ENCODE results near the gene TBL1X. TPM values are rescaled to one million over a fixed set of nuclear protein-coding genes. Genes with fewer than 3 reads are reported as not detected.

The TBL1X gene
- total and polyA plus RNA-seq, 7 experiments from 2014 or later = 11.8 to 58.8 (median 28.9) TPM

- no peaks in the 10 kb centered on the region for H3K27me3 ChIP-seq (ENCODE audit: control insufficient read depth in 2 of 2, insufficient read depth in 2 of 2, low read length in 2 of 2)
Observed at GRCh38 chrX:9500584-9500983, 35.7 kb downstream of the TBL1X start.

GRCh38 chrX:9501362-9501761 is 36.5 kb downstream of the TBL1X start:
- H3K9me3 ChIP-seq (ENCODE audit: control insufficient read depth in 2 of 3, low read length in 3 of 3) = no peaks in the 10 kb centered on the region
- Mint-ChIP-seq H3K4me3 (no peak overlapping the region), H3K4me1 (peaks cover 4 to 24% (median 10%) of the 10 kb centered on the region in 7 donors), H3K27me3 (no peaks in the 10 kb centered on the region), H3K36me3 (peaks cover 18 to 42% (median 26%) of the 10 kb centered on the region in 5 donors), H3K9me3 (peaks cover 0 to 11% (median 0%) of the 10 kb centered on the region in 11 donors), H3K27ac (no peak overlapping the region)
- H3K4me1 ChIP-seq (ENCODE audit: control insufficient read depth in 2 of 2, insufficient read depth in 2 of 2, low read length in 2 of 2) = no peaks in the 10 kb centered on the region
- DNase-seq (no peak), ATAC-seq (no peak)
- ChIA-PET POLR2A (no interaction called here), CTCF (no interaction called here)
- H3K27me3 ChIP-seq (ENCODE audit: control insufficient read depth in 2 of 2, insufficient read depth in 2 of 2, low read length in 2 of 2) = no peaks in the 10 kb centered on the region
- no peak overlapping the region for H3K27ac ChIP-seq (ENCODE audit: low read depth, low read length)
- H3K36me3 ChIP-seq (ENCODE audit: control insufficient read depth in 2 of 3, insufficient read depth in 3 of 3, low read length in 3 of 3) = peaks cover 0 to 21% (median 7%) of the 10 kb centered on the region in 3 experiments
- intact Hi-C loops (cut with micrococcal nuclease) = no loop called here
- H3K4me3 ChIP-seq (ENCODE audit: low read length) = no peak overlapping the region

More at GRCh38 chrX:9500584-9500983, 35.7 kb downstream of the TBL1X start:
- peaks cover 4 to 31% (median 18%) of the 10 kb centered on the region in 7 donors for H3K4me1 Mint-ChIP-seq
- ChIA-PET CTCF (no interaction called here), POLR2A (no interaction called here)
- Histone ChIP-seq H3K27ac (ENCODE audit: low read depth, low read length) (no peak overlapping the region), H3K36me3 (ENCODE audit: control insufficient read depth in 2 of 3, insufficient read depth in 3 of 3, low read length in 3 of 3) (peaks cover 0 to 21% (median 7%) of the 10 kb centered on the region in 3 experiments), H3K4me3 (ENCODE audit: low read length) (no peak overlapping the region), H3K4me1 (ENCODE audit: control insufficient read depth in 2 of 2, insufficient read depth in 2 of 2, low read length in 2 of 2) (no peaks in the 10 kb centered on the region), H3K9me3 (ENCODE audit: control insufficient read depth in 2 of 3, low read length in 3 of 3) (no peaks in the 10 kb centered on the region)
- peaks cover 18 to 39% (median 25%) of the 10 kb centered on the region in 5 donors for H3K36me3 Mint-ChIP-seq
- DNase-seq = no peak
- H3K27me3 Mint-ChIP-seq = no peaks in the 10 kb centered on the region
- H3K4me3 Mint-ChIP-seq = no peak overlapping the region
- ATAC-seq = no peak
- intact Hi-C loops (cut with micrococcal nuclease) = no loop called here
- H3K27ac Mint-ChIP-seq = peak overlapping the region in 1 of 9 donors; percentile 19
- peaks cover 0 to 11% (median 0%) of the 10 kb centered on the region in 11 donors for H3K9me3 Mint-ChIP-seq

- POLR2A ChIA-PET = no interaction called here
- ATAC-seq = no peak
- no peak overlapping the region for H3K27ac Mint-ChIP-seq
Observed at GRCh38 chrX:9503261-9503660, 38.4 kb downstream of the TBL1X start.

GRCh38 chrX:9510366-9510765 is 45.5 kb downstream of the TBL1X start:
- Mint-ChIP-seq H3K4me3 (no peak overlapping the region), H3K27ac (no peak overlapping the region), H3K4me1 (peaks cover 4 to 35% (median 21%) of the 10 kb centered on the region in 7 donors), H3K27me3 (no peaks in the 10 kb centered on the region), H3K9me3 (peaks cover 0 to 7% (median 3%) of the 10 kb centered on the region in 11 donors), H3K36me3 (peaks cover 1 to 66% (median 42%) of the 10 kb centered on the region in 5 donors)
- peaks cover 0 to 2% of the 10 kb centered on the region in 2 donors for H3K4me1 ChIP-seq (ENCODE audit: control insufficient read depth in 2 of 2, insufficient read depth in 2 of 2, low read length in 2 of 2)
- intact Hi-C loops (cut with micrococcal nuclease) = no loop called here
- no peak overlapping the region for H3K27ac ChIP-seq (ENCODE audit: low read depth, low read length)
- DNase-seq (no peak), ATAC-seq (no peak)
- no peaks in the 10 kb centered on the region for H3K36me3 ChIP-seq (ENCODE audit: control insufficient read depth in 2 of 3, insufficient read depth in 3 of 3, low read length in 3 of 3)
- no peaks in the 10 kb centered on the region for H3K27me3 ChIP-seq (ENCODE audit: control insufficient read depth in 2 of 2, insufficient read depth in 2 of 2, low read length in 2 of 2)
- H3K9me3 ChIP-seq (ENCODE audit: control insufficient read depth in 2 of 3, low read length in 3 of 3) = no peaks in the 10 kb centered on the region
- no peak overlapping the region for H3K4me3 ChIP-seq (ENCODE audit: low read length)
- POLR2A ChIA-PET = no interaction called here
- CTCF ChIA-PET = no interaction called here

More at GRCh38 chrX:9503261-9503660, 38.4 kb downstream of the TBL1X start:
- CTCF ChIA-PET = no interaction called here
- intact Hi-C loops (cut with micrococcal nuclease) = no loop called here
- Histone ChIP-seq H3K36me3 (ENCODE audit: control insufficient read depth in 2 of 3, insufficient read depth in 3 of 3, low read length in 3 of 3) (peaks cover 0 to 21% (median 7%) of the 10 kb centered on the region in 3 experiments), H3K27ac (ENCODE audit: low read depth, low read length) (no peak overlapping the region), H3K4me3 (ENCODE audit: low read length) (no peak overlapping the region), H3K4me1 (ENCODE audit: control insufficient read depth in 2 of 2, insufficient read depth in 2 of 2, low read length in 2 of 2) (no peaks in the 10 kb centered on the region), H3K9me3 (ENCODE audit: control insufficient read depth in 2 of 3, low read length in 3 of 3) (no peaks in the 10 kb centered on the region), H3K27me3 (ENCODE audit: control insufficient read depth in 2 of 2, insufficient read depth in 2 of 2, low read length in 2 of 2) (no peaks in the 10 kb centered on the region)
- Mint-ChIP-seq H3K9me3 (peaks cover 0 to 11% (median 0%) of the 10 kb centered on the region in 11 donors), H3K27me3 (no peaks in the 10 kb centered on the region), H3K4me3 (no peak overlapping the region), H3K4me1 (peaks cover 4 to 18% (median 6%) of the 10 kb centered on the region in 7 donors), H3K36me3 (peaks cover 18 to 56% (median 30%) of the 10 kb centered on the region in 5 donors)
- no peak for DNase-seq

GRCh38 chrX:9510980-9511379 is 46.1 kb downstream of the TBL1X start:
- POLR2A ChIA-PET = no interaction called here
- H3K4me1 Mint-ChIP-seq = peaks cover 10 to 41% (median 27%) of the 10 kb centered on the region in 7 donors
- H3K9me3 Mint-ChIP-seq = peaks cover 0 to 7% (median 3%) of the 10 kb centered on the region in 11 donors
- peak overlapping the region in 1 of 9 donors; percentile 14 for H3K27ac Mint-ChIP-seq
- intact Hi-C loops (cut with micrococcal nuclease) = no loop called here
- Histone ChIP-seq H3K4me1 (ENCODE audit: control insufficient read depth in 2 of 2, insufficient read depth in 2 of 2, low read length in 2 of 2) (peaks cover 0 to 8% of the 10 kb centered on the region in 2 donors), H3K36me3 (ENCODE audit: control insufficient read depth in 2 of 3, insufficient read depth in 3 of 3, low read length in 3 of 3) (no peaks in the 10 kb centered on the region), H3K4me3 (ENCODE audit: low read length) (no peak overlapping the region), H3K27me3 (ENCODE audit: control insufficient read depth in 2 of 2, insufficient read depth in 2 of 2, low read length in 2 of 2) (no peaks in the 10 kb centered on the region), H3K9me3 (ENCODE audit: control insufficient read depth in 2 of 3, low read length in 3 of 3) (no peaks in the 10 kb centered on the region), H3K27ac (ENCODE audit: low read depth, low read length) (no peak overlapping the region)
- peaks cover 0 to 61% (median 38%) of the 10 kb centered on the region in 5 donors for H3K36me3 Mint-ChIP-seq
- H3K27me3 Mint-ChIP-seq = no peaks in the 10 kb centered on the region
- DNase-seq (no peak), ATAC-seq (no peak)
- CTCF ChIA-PET = no interaction called here
- no peak overlapping the region for H3K4me3 Mint-ChIP-seq

GRCh38 chrX:9515489-9515888 is 50.6 kb downstream of the TBL1X start:
- ATAC-seq = no peak
- H3K4me1 Mint-ChIP-seq = peaks cover 18 to 56% (median 52%) of the 10 kb centered on the region in 7 donors
- H3K27me3 Mint-ChIP-seq = no peaks in the 10 kb centered on the region
- no peak overlapping the region for H3K27ac ChIP-seq (ENCODE audit: low read depth, low read length)
- no peak overlapping the region for H3K4me3 ChIP-seq (ENCODE audit: low read length)
- H3K36me3 Mint-ChIP-seq = peaks cover 0 to 37% (median 24%) of the 10 kb centered on the region in 5 donors
- H3K36me3 ChIP-seq (ENCODE audit: control insufficient read depth in 2 of 3, insufficient read depth in 3 of 3, low read length in 3 of 3) = no peaks in the 10 kb centered on the region
- H3K9me3 ChIP-seq (ENCODE audit: control insufficient read depth in 2 of 3, low read length in 3 of 3) = no peaks in the 10 kb centered on the region
- ChIA-PET POLR2A (no interaction called here), CTCF (no interaction called here)
- intact Hi-C loops (cut with micrococcal nuclease) = loop anchor here in 1 of 2 donors (5.0 kb wide), 1 partner anchor 48 kb away; the partner anchor contains the start of gene TBL1X
- peak overlapping the region in 6 of 10 donors; percentile 38 to 69 (median 46) for H3K4me3 Mint-ChIP-seq
- peaks cover 0 to 5% (median 0%) of the 10 kb centered on the region in 11 donors for H3K9me3 Mint-ChIP-seq
- H3K27me3 ChIP-seq (ENCODE audit: control insufficient read depth in 2 of 2, insufficient read depth in 2 of 2, low read length in 2 of 2) = no peaks in the 10 kb centered on the region
- DNase-seq = no peak
- H3K4me1 ChIP-seq (ENCODE audit: control insufficient read depth in 2 of 2, insufficient read depth in 2 of 2, low read length in 2 of 2) = peaks cover 0 to 14% of the 10 kb centered on the region in 2 donors
- peak overlapping the region in 5 of 9 donors; percentile 0 to 64 (median 38) for H3K27ac Mint-ChIP-seq
